GM19240 (cell line): ENCODE results near the gene ZNF586.
"Not testable (repeated sequence)": the region's sequence is repeated elsewhere in the genome, so short reads cannot be mapped to it uniquely, and the experiment has no call there.

Experiments used
- DNase-seq: peaks from one replicate; pipeline ENCODE4 v3.0.0; 2011; ENCODE audit warnings: low spot score; ENCODE audit not compliant: insufficient read length

Gene ZNF586

DNA sequence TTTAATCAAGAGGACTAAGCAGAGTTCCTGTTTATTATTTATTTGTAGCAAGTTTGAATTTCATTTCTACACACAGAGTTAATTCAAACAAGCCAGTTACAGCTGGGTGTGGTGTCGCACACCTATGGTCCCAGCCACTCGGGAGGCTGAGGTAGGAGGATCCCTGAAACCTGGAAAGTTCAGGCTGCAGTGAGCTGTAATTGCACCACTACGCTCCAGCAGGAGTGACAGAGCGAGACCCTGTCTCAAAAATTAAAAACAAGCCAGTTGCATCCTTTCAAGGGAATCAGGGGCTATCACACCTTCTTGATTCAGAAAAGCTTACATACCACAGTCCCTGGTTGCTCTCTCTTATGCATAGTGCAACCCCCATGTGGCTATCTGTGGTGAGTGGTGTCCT is 19.8 kb downstream of the ZNF586 start:
- no peak for DNase-seq

DNA sequence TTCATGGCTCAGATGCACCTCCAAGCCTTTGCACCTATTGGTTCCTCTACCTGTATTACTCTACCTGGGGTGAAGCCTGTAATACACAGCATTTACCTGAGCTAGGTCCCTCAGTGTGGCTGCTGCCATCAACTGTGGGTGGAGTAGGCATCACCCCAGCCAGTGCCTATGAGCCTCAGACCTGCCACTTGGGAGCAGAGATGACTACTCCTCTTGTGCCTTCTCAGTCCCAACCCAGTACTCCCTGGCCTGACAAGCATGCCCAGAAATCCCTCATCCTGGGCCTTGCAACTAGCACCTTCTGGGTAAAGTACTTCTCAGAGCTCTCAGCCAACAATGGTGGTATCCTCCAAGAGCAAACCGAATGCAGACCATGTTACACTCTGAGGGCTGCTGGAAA is 27.1 kb downstream of the ZNF586 start:
- not testable (repeated sequence) for DNase-seq

DNA sequence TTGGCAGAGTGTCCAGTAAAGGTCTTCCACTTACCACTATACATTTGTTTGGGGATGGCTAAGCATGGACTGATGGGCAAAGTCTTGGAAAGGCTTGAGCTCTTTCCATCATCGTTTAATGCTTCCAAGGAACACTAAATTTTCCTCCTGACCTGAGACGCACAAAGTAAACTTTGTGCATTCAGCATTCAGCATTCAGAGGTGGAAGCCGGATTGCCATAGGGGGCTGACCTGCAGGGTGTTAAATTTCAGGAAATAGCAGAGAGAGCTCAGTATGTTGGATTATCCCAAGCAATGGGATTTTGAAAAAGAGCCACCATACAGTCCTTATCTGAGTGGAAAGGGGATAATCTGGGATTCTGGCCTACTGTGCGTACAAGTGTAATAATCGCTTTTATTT is 31.2 kb downstream of the ZNF586 start:
- no peak for DNase-seq

DNA sequence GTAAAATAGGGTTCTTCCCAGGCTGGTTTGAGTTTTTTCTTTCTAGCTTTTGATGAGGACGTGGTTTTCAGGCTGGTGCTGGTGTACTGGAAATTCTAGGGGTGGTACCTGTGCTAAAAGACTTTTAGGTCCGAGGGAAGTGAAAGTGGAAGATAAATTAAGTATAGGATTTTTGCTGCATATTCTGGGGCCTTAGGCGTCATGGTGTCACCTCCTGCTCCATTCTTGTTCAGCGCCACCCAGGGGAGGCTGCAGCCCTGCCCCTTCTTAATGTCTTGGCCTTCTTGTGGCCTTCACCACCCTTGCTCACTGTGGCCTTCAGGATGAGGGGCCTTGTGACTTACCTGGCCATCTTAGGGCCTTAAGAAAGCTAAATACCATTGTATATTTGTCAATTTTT is 32.8 kb downstream of the ZNF586 start:
- no peak for DNase-seq

DNA sequence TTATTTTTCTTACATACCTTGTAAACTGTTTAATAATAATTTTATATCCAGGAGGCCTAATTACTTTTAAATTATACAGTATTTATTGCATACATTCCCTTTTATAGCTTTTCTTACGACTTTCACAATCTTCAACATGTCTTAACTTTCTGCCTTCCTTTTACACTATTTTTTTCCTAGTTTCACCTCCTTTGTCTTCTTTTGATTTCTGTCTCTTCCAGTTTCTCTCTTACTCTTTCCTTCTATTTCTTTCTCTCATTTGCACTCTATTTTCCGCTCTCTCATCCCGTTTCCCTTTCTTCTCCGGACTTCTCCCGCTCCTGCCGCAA is 33.8 kb downstream of the ZNF586 start:
- no peak for DNase-seq

DNA sequence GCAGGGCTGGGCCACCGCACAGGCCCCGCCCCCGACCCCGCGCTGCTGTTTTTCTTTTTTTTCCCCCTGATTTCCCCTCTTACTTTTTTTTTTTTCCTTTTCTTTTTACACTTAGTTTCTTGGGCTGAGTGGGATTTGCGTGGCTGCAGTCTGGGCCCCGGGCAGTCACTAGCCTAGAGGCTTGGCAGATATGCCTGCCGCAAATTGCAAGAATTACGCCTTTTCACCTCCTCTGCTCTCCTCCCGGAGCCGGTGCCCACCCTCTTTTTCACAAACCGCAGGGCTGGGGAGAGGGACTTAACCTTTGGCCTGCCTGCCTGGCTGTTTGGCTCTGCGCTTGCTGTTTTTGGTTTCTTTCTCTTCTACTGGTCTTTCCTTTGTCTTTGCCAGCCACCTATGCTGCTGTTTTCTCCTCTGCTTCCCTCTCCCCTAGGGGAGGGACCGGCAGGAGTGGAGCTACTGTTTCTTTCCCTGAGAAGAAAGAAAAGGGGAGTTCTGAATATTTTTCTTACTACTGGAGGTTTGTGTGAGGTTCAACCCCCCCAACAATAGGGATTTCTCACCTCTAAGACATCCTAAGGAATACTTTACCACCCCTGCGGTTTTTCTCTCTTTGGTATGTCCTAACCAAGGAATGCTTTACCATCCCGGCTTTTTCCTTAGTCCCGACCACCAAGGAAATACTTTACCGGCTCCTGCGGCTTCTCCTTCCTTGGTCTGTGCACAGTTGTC is 34.3 kb downstream of the ZNF586 start:
- DNase-seq = no peak

DNA sequence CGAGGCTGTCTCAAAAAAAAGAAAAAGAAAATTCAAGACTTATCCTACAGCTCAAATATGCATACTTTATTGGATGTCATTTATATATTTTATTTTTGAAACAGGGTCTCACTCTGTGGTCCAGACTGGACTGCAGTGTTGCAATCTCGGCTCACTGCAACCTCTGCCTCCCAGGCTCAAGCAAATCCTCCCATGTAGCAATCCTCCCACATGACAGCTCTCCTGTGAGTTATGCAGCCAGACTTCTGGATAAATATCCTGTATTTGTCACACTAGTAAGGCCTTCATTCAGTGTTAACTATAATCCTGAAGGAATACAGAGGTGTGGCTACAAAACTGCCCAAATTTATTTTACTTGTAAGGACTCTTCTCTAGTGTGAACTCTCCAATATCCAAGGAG is 38.1 kb downstream of the ZNF586 start:
- DNase-seq = no peak

DNA sequence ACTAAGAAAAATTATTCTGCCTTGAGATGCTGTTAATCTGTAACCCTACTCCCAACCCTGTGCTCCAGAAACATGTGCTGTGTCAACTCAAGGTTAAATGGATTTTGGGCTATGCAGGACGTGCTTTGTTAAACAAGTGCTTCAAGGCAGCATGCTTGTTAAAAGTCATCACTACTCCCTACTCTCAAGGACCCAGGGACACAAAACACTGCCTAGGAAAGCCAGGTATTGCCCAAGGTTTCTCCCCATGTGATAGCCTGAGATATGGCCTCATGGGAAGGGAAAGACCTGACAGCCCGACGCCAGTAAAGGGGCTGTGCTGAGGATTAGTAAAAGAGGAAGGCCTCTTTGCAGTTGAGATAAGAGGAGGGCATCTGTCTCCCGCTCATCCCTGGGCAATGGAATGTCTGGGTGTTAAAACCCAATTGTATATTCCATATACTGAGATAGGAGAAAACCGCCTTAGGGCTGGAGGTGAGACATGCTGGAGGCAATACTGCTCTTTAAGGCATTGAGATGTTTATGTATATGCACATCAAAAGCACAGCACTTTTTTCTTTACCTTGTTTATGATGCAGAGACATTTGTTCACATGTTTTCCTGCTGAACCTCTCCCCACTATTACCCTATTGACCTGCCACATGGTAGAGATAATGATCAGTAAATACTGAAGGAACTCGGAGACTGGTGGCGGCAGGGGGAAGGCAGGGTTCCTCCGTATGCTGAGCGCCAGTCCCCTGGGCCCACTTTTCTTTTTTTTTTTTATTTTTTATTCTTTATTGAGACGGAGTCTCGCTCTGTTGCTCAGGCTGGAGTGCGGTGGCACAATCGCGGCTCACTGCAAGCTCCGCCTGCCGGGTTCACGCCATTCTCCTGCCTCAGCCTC is 41.2 kb downstream of the ZNF586 start:
- DNase-seq = not testable (repeated sequence)

DNA sequence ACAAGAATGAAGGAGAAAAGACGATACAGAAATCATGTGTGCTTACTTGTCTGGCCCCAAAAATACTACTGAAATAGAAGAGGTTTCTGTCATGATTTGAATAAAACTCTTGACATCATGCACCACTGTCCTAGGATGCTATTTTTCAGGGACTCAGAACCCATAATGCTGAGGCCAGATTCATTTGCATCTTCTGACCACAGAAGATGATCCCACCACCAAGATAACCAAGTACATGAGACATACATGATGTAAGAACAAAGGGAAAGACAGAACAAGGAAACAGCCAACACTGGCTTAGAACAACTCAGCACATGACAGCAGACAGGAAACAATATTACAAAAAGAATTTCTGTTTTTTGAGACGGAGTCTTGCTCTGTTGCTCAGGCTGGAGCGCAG is 42.8 kb downstream of the ZNF586 start:
- DNase-seq = no peak

DNA sequence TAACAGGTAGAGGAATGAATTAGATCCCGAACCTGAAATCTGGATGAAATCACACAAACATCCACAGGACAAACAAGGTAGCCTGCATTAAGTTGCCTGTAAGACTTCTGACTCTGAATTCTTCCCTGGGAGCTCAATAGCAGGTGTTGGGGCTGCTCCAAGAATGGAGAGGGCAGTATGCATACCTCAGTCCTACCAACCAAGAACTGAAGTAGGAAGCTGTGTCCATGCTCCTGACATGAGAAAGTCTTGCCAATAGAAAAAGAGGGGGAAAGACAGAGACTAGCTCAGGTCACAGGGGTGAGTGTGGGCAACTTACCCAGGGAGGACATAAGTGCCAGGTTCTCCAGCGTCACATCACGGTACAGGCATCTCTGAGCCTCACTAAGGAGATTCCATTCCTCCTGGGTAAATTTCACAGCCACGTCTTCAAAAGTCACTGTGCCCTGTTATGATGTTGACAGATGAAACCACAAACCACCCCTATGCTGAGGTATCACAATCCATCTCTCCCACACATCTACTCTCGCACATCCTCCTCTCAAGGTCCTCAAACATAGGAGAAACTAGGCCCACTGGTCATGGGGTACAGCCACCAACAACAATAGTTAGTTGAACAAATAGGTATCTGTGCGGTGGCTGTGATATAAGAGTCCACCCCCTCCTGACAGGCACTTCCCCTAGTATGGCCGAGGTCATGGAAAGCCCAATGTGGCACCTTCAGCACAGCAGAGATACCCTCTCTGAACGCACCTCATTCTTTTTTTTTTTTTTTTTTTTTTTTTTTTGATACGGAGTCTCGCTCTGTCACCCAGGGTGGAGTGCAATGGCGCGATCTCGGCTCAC is 43.7 kb downstream of the ZNF586 start:
- DNase-seq = not testable (repeated sequence)

DNA sequence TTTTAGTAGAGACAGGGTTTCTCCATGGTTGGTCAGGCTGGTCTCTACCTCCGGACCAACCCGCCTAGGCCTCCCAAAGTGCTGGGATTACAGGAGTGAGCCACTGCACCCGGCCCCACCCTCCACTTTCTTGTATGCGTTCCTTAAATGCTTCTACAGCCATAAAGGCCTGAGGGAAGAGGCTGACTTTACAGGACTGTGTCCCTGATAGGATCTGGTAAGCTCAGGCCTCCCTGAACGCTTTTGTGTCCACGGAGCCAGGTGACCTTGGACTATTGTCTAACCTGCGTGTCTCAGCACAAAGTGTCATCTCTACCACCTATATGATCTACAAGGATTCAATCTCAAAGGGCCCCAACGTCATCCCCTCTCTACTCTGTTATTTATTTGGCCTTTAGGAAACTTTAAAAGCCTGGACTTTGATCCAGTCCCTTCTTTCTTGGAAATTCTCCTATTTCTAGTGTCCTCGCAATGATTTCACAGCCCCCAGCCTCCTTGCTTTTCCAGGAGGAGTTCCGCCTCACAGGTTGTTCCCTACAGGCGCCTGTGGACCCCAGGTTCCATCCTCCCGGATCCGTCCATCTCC is 44.5 kb downstream of the ZNF586 start:
- no peak for DNase-seq

DNA sequence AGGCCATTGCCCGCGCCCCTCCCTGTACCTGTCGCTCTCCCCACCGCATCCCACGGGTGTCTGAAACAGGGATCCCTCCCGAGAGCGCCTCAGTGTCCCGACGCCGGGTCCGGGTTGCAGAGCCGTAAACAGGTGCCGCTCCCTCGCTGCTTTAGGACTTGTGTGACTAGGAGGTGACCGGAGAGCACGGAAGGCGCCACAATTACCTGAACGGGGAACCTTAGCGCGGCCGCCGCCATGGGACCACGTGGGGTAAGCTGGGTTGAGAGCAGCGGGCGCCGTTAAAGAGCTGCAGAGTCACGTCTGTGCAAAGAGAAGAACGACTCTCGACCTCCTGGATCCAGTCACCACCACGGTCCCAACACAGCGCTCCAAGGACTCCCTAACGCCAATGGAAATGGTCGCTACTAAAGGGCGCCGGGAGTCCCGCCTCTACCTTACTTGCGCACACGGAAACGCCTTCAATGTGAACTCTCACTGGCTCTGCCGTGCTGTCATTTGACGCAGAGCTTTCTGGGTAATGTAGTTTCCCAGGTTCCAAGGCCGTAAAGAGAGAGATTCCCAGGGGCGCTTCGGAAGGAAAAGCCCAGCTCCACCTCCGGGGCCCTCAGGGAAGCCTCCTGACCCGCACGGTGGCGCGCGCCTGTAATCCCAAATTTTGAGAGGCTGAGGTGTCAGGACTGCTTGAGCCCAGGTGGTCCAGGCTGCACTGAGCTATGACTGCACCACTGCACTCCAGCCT is 45.2 kb downstream of the ZNF586 start, which contains the start of gene ZNF552:
Gene ZNF552 (minus strand): TSS at position 409 of the 742 bp plus-strand sequence. CDS start 170 bp downstream, at position 239.
- peak; percentile 55 for DNase-seq

DNA sequence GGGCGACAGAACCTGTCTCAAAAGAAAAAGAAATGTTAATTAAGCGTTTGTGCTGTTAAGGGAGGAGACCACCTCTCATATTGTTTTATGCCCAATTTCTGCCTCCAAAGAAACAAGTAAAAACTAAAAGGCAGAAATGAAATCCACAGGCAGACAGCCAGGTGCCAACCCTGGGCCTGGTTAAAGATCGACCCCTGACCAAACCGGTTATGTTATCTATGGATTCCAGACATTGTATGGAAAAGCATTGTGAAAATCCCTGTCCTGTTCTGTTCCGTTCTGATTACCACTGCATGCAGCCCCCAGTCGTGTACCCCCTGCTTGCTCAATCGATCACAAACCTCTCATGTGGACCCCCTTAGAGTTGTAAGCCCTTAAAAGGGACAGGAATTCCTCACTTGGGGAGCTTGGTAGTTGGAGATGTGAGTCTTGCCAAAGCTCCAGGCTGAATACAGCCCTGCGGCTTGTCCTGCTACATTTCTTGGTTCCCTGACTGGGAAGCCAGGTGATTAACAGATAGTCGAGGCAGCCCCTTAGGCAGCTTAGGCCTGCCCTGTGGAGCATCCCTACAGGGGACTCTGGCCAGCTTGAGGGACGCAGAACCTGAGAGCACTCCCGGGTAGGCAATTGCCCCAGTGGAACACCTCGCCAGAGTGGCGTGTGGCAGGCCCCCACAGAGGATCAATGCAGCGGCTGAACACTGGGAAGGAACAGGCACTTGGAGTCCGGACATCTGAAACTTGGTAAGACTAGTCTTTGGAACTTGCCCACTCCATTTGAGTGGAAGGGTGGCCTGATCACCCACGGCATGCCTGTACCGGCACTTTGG is 46.0 kb downstream of the ZNF586 start:
- DNase-seq = no peak

DNA sequence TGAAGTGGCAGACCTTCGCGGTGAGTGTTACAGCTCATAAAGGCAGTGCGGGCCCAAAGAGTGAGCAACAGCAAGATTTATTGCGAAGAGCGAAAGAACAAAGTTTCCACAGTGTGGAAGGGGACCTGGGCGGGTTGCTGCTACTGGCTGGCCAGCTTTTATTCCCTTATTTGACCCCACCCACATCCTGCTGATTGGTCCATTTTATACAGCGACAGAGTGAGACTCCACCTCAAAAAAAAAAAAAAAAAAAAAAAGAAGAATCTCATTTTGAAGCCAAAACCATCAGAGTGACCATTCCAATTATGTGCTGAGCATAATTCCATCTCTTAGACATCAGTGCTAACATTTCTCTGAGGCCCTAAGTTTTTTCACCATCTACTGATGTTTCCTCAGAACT is 47.2 kb downstream of the ZNF586 start:
- DNase-seq = no peak

DNA sequence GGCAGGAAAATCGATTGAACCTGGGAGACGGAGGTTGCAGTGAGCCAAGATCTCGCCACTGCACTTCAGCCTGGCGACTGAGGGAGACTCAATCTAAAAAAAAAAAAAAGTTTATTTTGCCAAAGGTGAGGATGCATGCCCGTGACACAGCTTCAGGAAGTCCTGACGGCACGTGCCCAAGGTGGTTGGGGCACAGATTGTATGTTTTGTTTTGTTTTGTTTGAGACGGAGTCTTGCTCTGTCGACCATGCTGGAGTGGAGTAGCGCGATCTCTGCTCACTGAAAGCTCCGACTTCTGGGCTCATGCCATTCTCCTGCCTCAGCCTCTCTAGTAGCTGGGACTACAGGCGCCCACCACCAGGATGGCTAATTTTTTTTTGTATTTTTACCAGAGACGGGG is 48.5 kb downstream of the ZNF586 start:
- no peak for DNase-seq

DNA sequence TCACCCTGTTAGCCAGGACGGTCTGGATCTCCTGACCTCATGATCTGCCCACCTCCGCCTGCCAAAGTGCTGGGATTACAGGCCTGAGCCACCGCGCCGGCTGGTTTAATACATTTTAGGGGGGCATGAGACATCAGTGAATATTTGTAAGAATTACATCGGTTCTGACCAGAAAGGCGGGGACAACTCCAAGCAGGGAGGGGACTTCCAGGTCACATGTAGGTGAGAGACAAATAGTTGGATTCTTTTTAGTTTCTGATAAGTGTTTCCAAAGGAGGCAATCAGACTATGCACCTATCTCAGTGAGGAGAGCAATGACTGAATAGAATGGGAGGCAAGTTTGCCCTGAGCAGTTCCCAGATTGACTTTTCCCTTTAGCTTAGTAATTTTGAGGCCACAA is 48.9 kb downstream of the ZNF586 start:
- no peak for DNase-seq

DNA sequence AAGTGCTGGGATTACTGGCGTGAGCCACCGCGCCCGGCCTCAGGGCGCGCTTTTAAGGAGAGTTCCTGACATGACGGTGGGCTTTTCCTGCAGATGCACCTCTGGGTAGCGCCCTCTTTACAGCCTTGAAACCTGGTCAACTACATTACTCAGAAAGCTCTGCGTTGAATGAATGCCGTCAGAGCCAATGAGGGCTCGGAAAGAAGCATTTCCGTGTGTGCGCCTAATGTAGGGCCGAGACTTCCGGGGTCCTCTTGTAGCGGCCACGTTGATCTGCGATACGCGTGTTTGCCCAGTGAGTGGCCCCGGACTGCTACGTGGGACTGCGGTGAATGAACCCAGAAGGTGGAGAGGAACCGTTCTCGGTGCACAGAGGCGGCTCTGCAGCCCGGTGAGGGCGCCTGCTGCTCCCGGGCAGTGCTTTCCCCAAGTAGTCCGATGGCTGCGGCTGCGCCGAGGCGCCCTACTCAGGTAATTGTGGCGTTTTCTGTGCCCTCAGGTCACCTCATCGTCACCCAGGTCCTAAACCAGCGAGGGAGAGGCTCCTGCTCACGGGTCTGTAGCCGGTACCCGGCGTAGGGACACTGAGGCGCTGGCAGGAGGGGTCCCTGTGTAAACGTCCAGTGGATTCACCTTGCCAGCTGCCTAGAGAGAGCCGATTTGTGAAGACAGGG is 50.1 kb downstream of the ZNF586 start:
- DNase-seq = peak; percentile 81

DNA sequence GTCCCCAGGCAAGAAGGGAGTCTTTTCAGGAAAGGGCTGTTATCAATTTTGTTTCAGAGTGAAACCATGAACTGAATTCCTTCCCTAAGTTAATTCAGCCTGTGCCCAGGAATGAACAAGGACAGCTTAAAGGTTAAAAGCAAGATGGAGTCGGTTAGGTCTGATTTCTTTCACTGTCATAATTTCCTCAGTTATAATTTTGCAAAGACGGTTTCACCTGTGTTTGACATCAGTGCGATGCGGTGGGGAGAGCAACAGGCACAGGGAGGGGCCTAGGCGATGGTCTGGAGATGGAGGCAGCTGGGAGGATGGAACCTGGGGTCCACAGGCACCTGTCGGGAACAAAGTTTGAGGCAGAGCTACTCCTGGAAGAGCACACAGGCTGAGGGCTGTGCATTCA is 51.1 kb downstream of the ZNF586 start:
- no peak for DNase-seq

DNA sequence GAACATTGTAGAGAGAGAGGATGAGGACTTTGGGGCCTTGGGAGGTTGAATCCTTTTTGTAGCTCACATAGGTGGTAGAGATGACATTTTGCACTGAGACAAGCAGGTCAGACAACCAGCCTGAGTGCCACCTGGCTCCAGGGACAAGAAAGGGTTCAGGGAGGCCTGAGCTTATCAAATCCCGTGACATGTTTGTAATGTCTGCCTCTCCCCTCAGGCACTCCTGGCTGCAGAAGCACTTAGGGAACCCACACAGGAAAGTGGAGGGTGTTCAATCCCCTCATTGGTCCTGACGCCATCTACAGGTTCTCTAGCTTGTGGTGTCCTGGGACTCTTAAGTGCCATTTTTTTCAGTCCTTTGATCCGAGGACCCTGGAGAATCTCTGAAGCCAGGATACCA is 51.6 kb downstream of the ZNF586 start:
- DNase-seq = not testable (repeated sequence)
